HG03439 (cell line): Measurements from ENCODE around the gene WDR86.

Experiments used
- ATAC-seq: cut with Tn5 transposase; IDR thresholded peaks from one replicate; pipeline ENCODE4 v1.9.1; 2021; ENCODE audit warnings: mild to moderate bottlenecking, moderate library complexity; ENCODE audit not compliant: unreplicated experiment

Gene WDR86

GRCh38 chr7:151408839-151409666 lies 785 bp downstream of the WDR86 start:
- no peak for ATAC-seq

- no peak for ATAC-seq
Measured at GRCh38 chr7:151408498-151408838, 1.4 kb downstream of the WDR86 start.

- no peak for ATAC-seq
Measured at GRCh38 chr7:151406886-151407583, 2.8 kb downstream of the WDR86 start.

GRCh38 chr7:151406051-151406875 lies 3.6 kb downstream of the WDR86 start:
- ATAC-seq, result no peak

GRCh38 chr7:151405588-151405987 lies 4.2 kb downstream of the WDR86 start:
- no peak for ATAC-seq

- ATAC-seq, result no peak
Measured at GRCh38 chr7:151405056-151405455, 4.8 kb downstream of the WDR86 start.

GRCh38 chr7:151404216-151405011 lies 5.4 kb downstream of the WDR86 start:
- ATAC-seq, result no peak

- ATAC-seq, result no peak
Measured at GRCh38 chr7:151403764-151404163, 6.1 kb downstream of the WDR86 start.

GRCh38 chr7:151402029-151402835 lies 7.6 kb downstream of the WDR86 start:
- no peak for ATAC-seq

- ATAC-seq, result peak; percentile 77
Measured at GRCh38 chr7:151400626-151401315, 9.1 kb downstream of the WDR86 start.

- no peak for ATAC-seq
Measured at GRCh38 chr7:151399906-151400305, 9.9 kb downstream of the WDR86 start.

- ATAC-seq, result no peak
Measured at GRCh38 chr7:151399305-151399601, 10.6 kb downstream of the WDR86 start.

GRCh38 chr7:151398446-151399304 lies 11.2 kb downstream of the WDR86 start:
- ATAC-seq, result no peak

GRCh38 chr7:151397026-151397425 lies 12.8 kb downstream of the WDR86 start:
- no peak for ATAC-seq

GRCh38 chr7:151396328-151396970 lies 13.4 kb downstream of the WDR86 start:
- ATAC-seq, result no peak

- ATAC-seq, result no peak
Measured at GRCh38 chr7:151395036-151395367, 14.8 kb downstream of the WDR86 start.

- ATAC-seq, result no peak
Measured at GRCh38 chr7:151394076-151395035, 15.5 kb downstream of the WDR86 start.
